ACC112 (cell line): ENCODE measurements around the gene ABHD17C.
"Not testable (repeated sequence)": the region's sequence is repeated elsewhere in the genome, so short reads cannot be mapped to it uniquely, and the experiment has no call there.

ENCODE experiments used
- H2AFZ ChIP-seq: fragments of 200-600 bp; sonication (generic); one replicate; pipeline ENCODE4 v1.6.0; 2017; ENCODE audit warnings: antibody characterized with exemption, low read length; ENCODE audit not compliant: unreplicated experiment
- H3K27ac ChIP-seq: fragments of 200-600 bp; sonication (generic); 2 replicates; pipeline ENCODE4 v1.5.1; 2014; ENCODE audit warnings: low read depth, mild to moderate bottlenecking, antibody characterized with exemption, low read length, moderate library complexity
- H3K27me3 ChIP-seq: fragments of 200-600 bp; sonication (generic); 2 replicates; pipeline ENCODE4 v1.6.1; 2014; ENCODE audit warnings: mild to moderate bottlenecking, antibody characterized with exemption, low read length, moderate library complexity, mixed read lengths; ENCODE audit not compliant: insufficient read depth
- H3K36me3 ChIP-seq: fragments of 200-600 bp; sonication (generic); 2 replicates; pipeline ENCODE4 v1.6.1; 2016; ENCODE audit warnings: mild to moderate bottlenecking, antibody characterized with exemption, low read length, moderate library complexity, mixed read lengths; ENCODE audit not compliant: insufficient read depth
- H3K4me1 ChIP-seq: fragments of 200-600 bp; sonication (generic); one replicate; pipeline ENCODE4 v1.6.1; 2016; ENCODE audit warnings: low read length, mixed read lengths; ENCODE audit not compliant: insufficient read depth, unreplicated experiment, control insufficient read depth
- H3K4me3 ChIP-seq: fragments of 200-600 bp; sonication (generic); 2 replicates; pipeline ENCODE4 v1.5.1; 2014; ENCODE audit warnings: mild to moderate bottlenecking, low read depth, low read length
- H3K79me2 ChIP-seq: fragments of 200-600 bp; sonication (generic); one replicate; pipeline ENCODE4 v1.6.0; 2016; ENCODE audit warnings: low read length; ENCODE audit not compliant: control insufficient read depth, unreplicated experiment, insufficient read depth

The ABHD17C gene

DNA sequence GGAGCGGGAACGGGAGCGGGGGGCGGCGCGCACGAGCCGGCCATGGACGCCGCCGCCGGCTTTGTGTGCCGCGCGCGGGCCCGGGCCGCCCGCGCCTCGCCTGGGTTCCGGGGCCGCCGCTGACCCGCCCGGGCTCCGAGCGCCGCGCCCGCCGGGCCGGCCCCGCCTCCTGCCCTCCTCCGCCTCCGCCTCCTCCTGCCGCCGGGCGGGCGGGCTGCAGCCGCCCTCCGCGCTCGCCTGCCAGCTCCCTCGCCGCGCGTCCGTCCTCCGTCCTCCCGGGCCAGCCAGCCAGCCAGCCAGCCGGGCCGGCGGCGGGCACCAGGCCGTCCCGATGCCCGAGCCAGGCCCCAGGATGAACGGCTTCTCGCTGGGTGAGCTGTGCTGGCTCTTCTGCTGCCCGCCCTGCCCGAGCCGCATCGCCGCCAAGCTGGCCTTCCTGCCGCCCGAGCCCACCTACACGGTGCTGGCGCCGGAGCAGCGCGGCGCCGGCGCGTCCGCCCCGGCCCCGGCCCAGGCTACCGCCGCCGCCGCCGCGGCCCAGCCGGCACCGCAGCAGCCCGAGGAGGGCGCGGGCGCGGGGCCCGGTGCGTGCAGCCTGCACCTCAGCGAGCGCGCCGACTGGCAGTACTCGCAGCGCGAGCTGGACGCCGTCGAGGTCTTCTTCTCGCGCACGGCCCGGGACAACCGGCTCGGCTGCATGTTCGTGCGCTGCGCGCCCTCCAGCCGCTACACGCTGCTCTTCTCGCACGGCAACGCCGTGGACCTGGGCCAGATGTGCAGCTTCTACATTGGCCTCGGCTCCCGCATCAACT lies at the start of gene ABHD17C:
Gene ABHD17C (plus strand): TSS at position 212 of the 812 bp plus-strand sequence. CDS start 120 bp downstream, at position 332.
- Histone ChIP-seq H3K36me3 (no peaks in the 10 kb centered on the region), H3K4me1 (peaks cover 9% of the 10 kb centered on the region), H3K79me2 (peaks cover 39% of the 10 kb centered on the region), H2AFZ (peak within 1 kb of the TSS; percentile 98), H3K27me3 (no peaks in the 10 kb centered on the region), H3K4me3 (peak within 1 kb of the TSS; percentile 88), H3K27ac (peak within 1 kb of the TSS; percentile 19; the same call in 1 of the 2 replicates)

DNA sequence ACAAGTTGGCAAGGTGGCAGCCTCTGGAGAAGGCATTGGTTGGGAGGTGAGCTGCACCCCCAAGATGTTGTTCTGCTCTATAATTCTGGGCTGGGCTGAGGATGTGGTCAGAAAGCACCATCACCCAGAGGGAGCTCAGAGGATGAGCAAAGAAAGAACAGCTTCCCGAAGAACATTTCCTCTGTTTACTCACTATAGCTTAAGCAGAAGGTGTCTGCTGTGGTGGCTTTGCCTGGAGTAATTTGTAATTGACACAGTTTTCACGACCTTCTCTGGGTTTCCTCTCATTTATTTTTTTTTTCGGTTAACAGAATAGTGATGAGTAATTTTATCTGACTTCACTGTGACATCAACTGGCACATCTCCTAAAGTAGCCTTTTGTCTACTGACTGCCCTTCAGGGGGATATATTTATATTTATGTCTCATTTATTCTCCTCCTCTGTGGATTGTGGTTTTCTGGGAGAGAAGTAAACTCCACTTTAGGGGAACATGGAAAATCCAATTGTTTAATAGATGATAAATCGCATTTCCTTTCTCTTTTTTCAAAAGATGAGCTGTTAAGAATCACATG lies 49.5 kb upstream of the ABHD17C start:
- Histone ChIP-seq H3K4me3 (no peak overlapping the region), H2AFZ (no peak overlapping the region), H3K4me1 (peaks cover 8% of the 10 kb centered on the region), H3K36me3 (no peaks in the 10 kb centered on the region; the same call in 1 of the 2 replicates), H3K27me3 (no peaks in the 10 kb centered on the region), H3K79me2 (no peaks in the 10 kb centered on the region), H3K27ac (peak overlapping the region; percentile 31; the same call in 1 of the 2 replicates)

DNA sequence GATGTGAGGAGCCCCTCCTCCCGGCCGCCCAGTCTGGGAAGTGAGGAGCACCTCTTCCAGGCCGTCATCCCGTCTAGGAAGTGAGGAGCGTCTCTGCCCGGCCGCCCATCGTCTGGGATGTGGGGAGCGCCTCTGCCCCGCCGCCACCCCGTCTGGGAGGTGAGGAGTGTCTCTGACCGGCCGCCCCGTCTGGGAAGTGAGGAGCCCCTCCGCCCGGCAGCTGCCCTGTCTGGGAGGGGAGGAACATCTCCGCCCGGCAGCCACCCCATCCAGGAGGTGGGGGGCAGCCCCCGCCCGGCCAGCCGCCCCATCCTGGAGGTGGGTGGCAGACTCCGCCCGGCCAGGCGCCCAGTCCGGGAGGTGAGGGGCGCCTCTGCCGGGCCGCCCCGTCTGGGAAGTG lies 47.7 kb upstream of the ABHD17C start:
- not testable (repeated sequence) for H3K4me1 ChIP-seq, H3K79me2 ChIP-seq, H2AFZ ChIP-seq, H3K27ac ChIP-seq, H3K36me3 ChIP-seq, H3K27me3 ChIP-seq, H3K4me3 ChIP-seq

DNA sequence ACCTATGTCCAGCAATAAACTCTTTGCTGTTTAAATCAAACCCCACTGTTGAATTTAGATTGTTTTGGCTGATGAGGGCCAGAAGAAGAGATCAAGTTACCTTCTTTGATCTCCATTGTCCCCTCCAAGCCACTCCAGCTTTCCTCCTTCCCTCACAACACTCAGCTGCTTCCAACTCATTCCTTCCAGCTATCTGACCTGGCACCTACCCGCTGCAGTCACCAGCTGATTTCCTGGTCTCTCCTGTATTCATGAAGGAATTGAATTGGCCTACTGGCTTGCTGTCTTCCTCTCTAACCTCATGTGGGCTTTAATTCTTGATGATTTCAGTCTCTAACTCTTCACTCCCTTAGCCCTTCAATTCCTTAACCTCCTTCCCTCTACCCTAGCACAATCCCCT lies 40.8 kb upstream of the ABHD17C start:
- Histone ChIP-seq H3K27me3 (no peaks in the 10 kb centered on the region), H3K27ac (no peak overlapping the region), H3K4me3 (no peak overlapping the region), H3K36me3 (no peaks in the 10 kb centered on the region), H3K79me2 (no peaks in the 10 kb centered on the region), H3K4me1 (peaks cover 2% of the 10 kb centered on the region), H2AFZ (no peak overlapping the region)

DNA sequence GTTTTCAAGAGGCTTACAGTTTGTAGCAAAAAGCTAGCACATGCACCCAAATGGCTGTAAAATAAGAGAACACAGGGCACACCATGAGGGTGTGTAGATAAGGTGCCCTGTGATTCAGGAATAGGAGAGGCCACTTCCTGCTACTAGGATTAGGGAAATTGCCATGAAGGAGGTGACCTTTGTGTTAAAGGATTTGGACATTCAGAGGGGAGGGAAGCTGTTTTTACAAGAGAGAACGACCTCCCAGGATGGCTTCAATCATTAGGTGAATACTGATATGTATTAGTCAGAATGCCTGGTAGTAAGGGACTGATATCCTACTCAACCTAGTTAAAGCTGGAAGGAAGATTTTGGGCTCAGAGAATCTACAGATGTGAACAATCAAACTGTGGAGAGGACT lies 35.7 kb upstream of the ABHD17C start:
- Histone ChIP-seq H3K27me3 (no peaks in the 10 kb centered on the region), H3K4me1 (peaks cover 22% of the 10 kb centered on the region), H3K36me3 (no peaks in the 10 kb centered on the region), H2AFZ (no peak overlapping the region), H3K27ac (no peak overlapping the region), H3K4me3 (no peak overlapping the region), H3K79me2 (no peaks in the 10 kb centered on the region)

DNA sequence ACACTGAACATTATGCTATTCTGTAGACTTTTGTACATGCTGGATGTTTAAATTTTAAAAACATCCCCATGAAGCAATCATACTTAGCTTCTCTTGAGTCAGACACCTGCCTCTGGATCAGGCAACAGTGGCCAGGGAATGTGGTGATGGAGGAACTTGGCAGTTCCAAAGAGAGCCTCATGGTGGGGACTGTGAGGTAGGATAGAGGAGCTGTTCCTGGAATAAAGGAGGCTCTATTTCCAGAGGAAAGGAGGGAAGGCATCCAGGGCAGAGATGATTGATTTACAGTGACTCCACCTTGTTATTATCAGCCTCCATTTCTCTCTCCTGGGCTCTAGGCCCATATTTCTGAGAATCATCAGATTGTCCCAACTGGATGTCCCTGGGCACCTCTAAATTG lies 35.0 kb upstream of the ABHD17C start:
- no peak overlapping the region for H3K4me3 ChIP-seq
- H3K79me2 ChIP-seq: no peaks in the 10 kb centered on the region
- no peaks in the 10 kb centered on the region for H3K27me3 ChIP-seq
- no peak overlapping the region for H3K27ac ChIP-seq
- H3K4me1 ChIP-seq: peaks cover 22% of the 10 kb centered on the region
- no peaks in the 10 kb centered on the region for H3K36me3 ChIP-seq
- H2AFZ ChIP-seq: no peak overlapping the region

DNA sequence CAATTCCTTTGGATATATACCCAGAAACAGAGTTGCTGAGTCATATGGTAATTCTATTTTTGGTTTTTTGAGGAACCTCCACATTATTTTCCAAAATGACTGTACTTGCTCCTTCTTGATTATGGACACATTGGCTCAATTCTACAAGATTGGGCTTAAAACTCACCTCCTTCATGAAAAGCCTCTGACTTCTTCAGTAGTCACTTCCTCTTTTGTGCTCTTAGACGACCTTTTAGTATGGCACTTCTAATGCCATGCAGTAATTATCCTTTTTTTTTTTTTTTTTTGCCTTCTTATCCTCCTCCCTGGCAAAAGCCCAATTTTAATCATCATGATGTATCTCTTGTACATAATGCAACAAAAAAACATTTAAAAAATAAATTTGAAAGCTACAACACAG lies 33.0 kb upstream of the ABHD17C start:
- H3K4me3 ChIP-seq: no peak overlapping the region
- H3K36me3 ChIP-seq: no peaks in the 10 kb centered on the region
- no peak overlapping the region for H2AFZ ChIP-seq

DNA sequence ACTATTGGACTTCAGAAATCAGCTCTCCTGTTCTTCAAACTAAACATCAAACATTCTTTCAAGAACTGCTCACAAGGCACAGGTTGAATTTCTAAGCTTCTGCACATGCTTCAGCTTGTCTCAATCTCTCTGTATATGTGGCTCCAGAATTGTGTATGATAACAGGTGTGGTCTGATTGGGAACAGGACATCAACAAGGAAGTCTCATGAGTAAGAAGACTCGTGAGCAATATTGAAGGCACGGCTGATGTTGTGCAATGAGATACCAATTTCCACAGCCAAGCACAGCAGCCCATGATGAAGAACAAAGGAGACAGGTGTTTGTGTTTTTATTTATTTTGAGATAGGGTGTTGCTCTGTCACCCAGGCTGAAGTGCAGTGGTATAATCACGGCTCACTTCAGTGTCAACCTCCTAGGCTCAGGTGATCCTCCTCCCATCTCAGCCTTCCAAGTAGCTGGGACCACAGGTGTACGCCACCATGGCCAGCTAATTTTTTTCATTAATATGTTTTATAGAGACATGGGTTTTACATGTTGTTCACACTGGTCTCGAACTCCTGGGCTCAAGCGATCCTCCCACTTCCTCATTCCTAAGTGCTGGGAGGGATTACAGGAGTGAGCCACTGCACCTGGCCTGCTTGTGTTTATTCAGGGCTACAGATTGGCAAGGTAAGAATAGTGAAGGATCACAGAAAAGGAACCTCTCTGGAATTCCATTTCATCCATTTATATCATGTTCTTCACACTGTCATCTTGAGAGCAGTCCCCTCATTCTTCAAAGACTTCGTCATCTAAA lies 32.2 kb upstream of the ABHD17C start:
- Histone ChIP-seq H3K4me1 (peaks cover 22% of the 10 kb centered on the region), H3K79me2 (no peaks in the 10 kb centered on the region), H3K4me3 (no peak overlapping the region), H2AFZ (no peak overlapping the region), H3K27ac (no peak overlapping the region), H3K36me3 (no peaks in the 10 kb centered on the region), H3K27me3 (no peaks in the 10 kb centered on the region)

More for the DNA sequence above, 33.0 kb upstream of the ABHD17C start:
- no peaks in the 10 kb centered on the region for H3K79me2 ChIP-seq
- no peaks in the 10 kb centered on the region for H3K27me3 ChIP-seq
- peaks cover 22% of the 10 kb centered on the region for H3K4me1 ChIP-seq
- no peak overlapping the region for H3K27ac ChIP-seq

DNA sequence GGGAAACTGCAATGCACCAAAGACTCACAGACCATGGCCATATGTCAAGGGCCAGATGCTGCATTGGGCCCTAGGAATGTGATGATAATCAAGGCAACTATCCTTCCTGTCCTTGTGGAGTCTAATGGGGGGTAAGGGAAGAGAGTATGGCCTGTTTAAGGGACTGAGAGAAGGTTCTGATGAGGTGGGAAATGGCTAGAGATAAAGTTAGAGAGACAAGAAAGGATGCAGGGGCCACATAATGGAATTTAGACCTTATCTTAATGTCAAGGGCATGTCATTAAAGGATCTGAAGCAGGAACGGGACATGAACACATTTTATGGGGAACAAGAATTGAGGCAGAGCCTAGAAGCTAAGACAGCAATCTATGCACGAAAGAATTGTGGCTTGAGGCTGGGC lies 30.0 kb upstream of the ABHD17C start:
- no peak overlapping the region for H3K27ac ChIP-seq
- H3K4me3 ChIP-seq: no peak overlapping the region
- peaks cover 13% of the 10 kb centered on the region for H3K4me1 ChIP-seq
- no peaks in the 10 kb centered on the region for H3K79me2 ChIP-seq
- H3K36me3 ChIP-seq: no peaks in the 10 kb centered on the region
- H3K27me3 ChIP-seq: no peaks in the 10 kb centered on the region
- no peak overlapping the region for H2AFZ ChIP-seq

DNA sequence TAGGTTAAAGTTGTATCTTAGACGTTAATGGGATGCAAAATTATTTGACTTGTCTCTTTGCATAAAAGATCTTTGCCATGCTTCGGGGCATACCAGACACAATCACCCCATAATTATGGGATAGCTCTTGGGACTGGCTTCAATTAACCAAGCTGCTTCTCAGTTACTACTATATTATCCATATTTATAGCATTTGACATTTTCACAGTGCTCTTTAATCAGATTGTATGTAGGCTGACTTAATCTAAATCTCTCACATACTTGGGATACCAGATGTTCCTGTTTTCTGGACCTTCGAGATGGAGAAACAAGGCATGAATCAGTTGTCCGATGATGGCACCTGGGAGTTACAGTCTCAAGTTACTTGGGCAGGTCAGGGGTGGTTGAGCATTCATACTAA lies 27.2 kb upstream of the ABHD17C start:
- Histone ChIP-seq H3K27me3 (no peaks in the 10 kb centered on the region; the same call in 1 of the 2 replicates), H2AFZ (no peak overlapping the region), H3K36me3 (no peaks in the 10 kb centered on the region), H3K4me3 (no peak overlapping the region), H3K4me1 (no peaks in the 10 kb centered on the region), H3K27ac (no peak overlapping the region), H3K79me2 (no peaks in the 10 kb centered on the region)
